Choroid plexus epithelial cell (primary cell): Measurements from ENCODE around the gene FMR1NB.

Experiments
- DNase-seq: peaks from one replicate; pipeline ENCODE4 v3.0.0-alpha.2; 2010; ENCODE audit warnings: low read depth
- H3K4me3 ChIP-seq: 2 replicates; pipeline ENCODE4 v1.5.1; 2011; ENCODE audit warnings: low read depth, mild to moderate bottlenecking, control low read depth, low read length, moderate library complexity
- CTCF ChIP-seq: conservative IDR thresholded peaks from 2 replicates; pipeline ENCODE4 v1.5.1; 2011; ENCODE audit warnings: low read depth, mild to moderate bottlenecking, control low read depth, inconsistent platforms, low read length, moderate library complexity

Gene FMR1NB

GRCh38 chrX:147981038-147981752 is at the start of gene FMR1NB:
FMR1NB (plus strand) TSS chrX:147981337; CDS start chrX:147981403, 66 bp downstream.
- no peak for TF ChIP-seq CTCF
- DNase-seq, result no peak
- H3K4me3 ChIP-seq, result no peak within 1 kb of the TSS

- no peak for DNase-seq
- H3K4me3 ChIP-seq, result no peak overlapping the region
- no peak for TF ChIP-seq CTCF
Measured at GRCh38 chrX:147933815-147934214, 47.3 kb upstream of the FMR1NB start.

GRCh38 chrX:147935156-147935758 is 45.9 kb upstream of the FMR1NB start:
- DNase-seq, result peak; percentile 6
- no peak for TF ChIP-seq CTCF
- no peak overlapping the region for H3K4me3 ChIP-seq

DNA sequence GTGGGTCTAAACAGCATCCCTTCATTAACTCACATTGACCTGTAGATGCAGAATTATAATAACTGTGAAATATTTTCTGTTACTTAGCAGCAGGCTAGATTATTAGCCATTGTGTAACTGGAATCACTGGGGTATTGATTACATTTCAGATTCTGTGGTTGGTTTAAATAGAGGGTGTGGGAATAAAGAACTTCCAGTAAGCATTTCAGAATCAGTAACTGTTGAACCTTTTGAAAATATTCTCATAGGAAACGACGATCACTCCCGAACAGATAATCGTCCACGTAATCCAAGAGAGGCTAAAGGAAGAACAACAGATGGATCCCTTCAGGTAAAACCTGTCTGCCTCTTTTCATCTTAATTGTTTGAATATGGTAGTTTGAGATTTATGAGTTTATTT is 35.9 kb upstream of the FMR1NB start:
- H3K4me3 ChIP-seq, result no peak overlapping the region
- TF ChIP-seq CTCF, result no peak
- DNase-seq, result no peak

- no peak for DNase-seq
- no peak overlapping the region for H3K4me3 ChIP-seq
- no peak for TF ChIP-seq CTCF
Measured at GRCh38 chrX:147948531-147948930, 32.6 kb upstream of the FMR1NB start.

DNA sequence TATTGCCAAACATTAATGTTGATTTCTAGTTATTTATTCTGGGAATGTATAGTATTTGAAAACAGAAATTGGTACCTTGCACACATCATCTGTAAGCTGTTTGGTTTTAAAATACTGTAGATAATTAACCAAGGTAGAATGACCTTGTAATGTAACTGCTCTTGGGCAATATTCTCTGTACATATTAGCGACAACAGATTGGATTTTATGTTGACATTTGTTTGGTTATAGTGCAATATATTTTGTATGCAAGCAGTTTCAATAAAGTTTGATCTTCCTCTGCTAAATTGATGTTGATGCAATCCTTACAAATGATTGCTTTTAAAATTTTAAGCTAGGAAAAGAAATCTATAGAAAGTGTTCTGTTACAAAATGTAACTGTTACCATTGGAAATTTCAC is 30.8 kb upstream of the FMR1NB start:
- H3K4me3 ChIP-seq, result no peak overlapping the region
- DNase-seq, result no peak
- TF ChIP-seq CTCF, result no peak

DNA sequence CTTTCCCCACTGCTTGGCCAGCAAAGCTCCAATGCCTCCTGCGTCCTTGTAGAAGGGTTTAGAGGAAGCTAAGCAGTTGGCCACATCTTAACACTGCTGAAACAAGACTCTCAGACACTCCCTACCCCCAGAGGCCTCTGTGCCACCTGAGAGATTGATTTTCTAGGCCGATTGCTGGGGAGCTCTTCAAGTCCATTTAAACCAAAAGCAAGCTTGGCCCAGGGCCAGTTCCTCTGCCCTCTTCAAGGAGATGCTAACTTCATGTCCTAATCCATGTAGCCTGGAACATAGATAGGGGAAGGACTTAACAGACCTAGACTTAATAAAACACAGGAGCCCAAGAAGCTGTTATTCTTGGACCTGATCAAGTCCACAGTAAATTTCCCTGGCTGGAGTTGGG is 27.2 kb upstream of the FMR1NB start:
- no peak for TF ChIP-seq CTCF
- DNase-seq, result no peak

More for the DNA sequence above, 27.2 kb upstream of the FMR1NB start:
- H3K4me3 ChIP-seq, result no peak overlapping the region
